GM18511 (cell line): ENCODE data around the gene DAP3.
"Not testable (repeated sequence)": the region's sequence is repeated elsewhere in the genome, so short reads cannot be mapped to it uniquely, and the experiment has no call there.

Source experiments
- ATAC-seq: cut with Tn5 transposase; IDR thresholded peaks from one replicate; pipeline ENCODE4 v1.9.1; 2021; ENCODE audit warnings: mild to moderate bottlenecking, moderate library complexity; ENCODE audit not compliant: unreplicated experiment

Gene DAP3

DNA sequence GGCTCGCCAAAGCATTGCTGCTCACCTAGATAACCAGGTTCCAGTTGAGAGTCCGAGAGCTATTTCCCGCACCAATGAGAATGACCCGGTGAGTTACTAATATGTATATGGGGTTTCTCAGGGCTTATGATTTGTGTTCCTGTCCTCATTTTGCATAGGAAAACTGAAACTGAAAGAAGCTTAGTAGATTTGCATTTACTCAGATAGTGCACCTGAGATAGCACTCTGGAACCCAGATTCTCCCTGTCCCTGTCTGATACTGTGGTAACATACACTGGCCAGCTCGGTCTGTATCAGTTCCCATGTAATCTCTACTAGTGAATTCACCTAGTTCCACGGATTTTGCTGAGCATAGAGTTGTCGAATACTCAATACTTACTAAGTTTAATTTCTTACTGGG, 28.1 kb downstream of the DAP3 start:
- ATAC-seq = no peak

DNA sequence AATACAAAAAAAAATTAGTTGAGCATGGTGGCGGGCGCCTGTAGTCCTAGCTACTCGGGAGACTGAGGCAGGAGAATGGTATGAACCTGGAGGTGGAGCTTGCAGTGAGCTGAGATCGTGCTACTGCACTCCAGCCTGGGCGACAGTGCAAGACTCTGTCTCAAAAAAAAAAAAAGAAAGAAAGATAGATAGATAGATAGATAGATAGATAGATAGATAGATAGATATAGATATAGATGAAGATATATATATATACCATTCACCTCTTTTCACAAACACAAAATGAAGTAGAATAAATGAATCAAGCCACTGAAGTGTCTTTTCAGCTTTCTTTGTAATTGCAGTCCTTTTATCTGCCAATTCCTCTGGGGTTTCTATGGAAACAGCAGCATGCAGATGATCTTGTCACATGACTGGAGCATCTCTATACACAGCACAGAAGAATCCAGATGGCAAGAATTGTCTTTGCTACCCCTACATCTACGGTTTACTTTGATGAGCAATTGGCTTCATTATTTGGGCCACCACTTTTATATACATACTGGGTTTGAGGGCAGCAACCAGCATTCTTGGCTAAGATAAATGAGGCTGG, 29.7 kb downstream of the DAP3 start:
- not testable (repeated sequence) for ATAC-seq

DNA sequence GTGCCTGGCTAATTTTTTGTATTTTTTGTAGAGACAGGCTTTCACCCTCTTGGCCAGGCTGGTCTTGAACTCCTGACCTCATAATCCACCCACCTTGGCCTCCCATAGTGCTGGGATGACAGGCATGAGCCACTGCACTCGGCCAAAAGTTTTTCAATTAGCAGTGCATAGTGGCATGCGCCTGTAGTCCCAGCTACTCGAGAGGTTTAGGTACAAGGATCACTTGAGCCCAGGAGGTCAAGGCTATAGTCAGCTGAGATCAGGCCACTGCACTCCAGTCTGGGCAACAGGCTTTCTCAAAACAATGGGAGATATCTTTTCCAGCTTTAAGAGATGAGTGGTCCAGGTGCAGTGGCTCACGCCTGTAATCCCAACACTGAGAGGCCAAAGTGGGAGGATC, 30.8 kb downstream of the DAP3 start:
- no peak for ATAC-seq

DNA sequence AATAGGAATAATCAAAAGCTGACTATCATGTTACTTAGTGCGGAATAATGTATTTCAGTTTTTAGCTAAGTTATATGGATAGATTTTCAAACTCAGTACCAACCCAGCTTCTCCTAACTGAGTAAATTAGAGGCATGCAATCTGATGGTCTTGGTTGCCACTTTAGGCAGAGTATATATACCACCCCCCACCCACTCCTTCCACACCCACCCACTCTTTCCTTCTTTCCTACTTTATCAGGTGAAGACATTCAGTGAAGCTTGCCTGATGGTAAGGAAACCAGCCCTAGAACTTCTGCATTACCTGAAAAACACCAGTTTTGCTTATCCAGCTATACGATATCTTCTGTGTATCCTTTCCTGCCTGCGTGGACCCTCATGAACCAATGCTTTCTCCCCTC, 36.3 kb downstream of the DAP3 start:
- ATAC-seq = no peak

DNA sequence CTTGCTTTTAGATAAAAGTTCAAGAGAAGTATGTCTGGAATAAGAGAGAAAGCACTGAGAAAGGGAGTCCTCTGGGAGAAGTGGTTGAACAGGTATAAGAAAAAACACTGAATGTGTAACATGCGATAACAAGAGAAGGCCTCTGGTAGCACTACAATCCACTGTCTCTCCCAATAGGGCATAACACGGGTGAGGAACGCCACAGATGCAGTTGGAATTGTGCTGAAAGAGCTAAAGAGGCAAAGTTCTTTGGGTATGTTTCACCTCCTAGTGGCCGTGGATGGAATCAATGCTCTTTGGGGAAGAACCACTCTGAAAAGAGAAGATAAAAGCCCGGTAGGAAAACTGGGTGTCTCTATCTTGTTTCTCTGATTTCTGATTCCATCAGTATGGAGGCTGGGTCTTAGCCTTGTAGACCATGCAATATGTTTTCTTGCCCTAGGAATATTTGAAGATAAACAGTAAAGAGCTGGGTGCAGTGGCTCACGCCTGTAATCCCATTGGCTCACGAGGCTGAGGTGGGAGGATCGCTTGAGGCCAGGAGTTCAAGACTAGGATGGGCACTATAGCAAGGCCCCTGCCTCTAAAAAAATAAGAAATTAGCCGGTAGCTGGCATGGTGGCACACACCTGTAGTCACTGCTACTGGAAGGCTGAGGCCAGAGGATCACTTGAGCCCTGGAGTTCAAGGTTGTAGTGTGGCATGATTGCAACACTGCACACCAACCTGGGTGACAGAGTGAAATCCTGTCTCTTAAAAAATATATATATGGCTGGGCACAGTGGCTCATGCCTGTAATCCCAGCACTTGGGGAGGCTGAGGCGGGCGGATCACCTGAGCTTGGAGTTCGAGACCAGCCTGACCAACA, 40.4 kb downstream of the DAP3 start:
- ATAC-seq = no peak

DNA sequence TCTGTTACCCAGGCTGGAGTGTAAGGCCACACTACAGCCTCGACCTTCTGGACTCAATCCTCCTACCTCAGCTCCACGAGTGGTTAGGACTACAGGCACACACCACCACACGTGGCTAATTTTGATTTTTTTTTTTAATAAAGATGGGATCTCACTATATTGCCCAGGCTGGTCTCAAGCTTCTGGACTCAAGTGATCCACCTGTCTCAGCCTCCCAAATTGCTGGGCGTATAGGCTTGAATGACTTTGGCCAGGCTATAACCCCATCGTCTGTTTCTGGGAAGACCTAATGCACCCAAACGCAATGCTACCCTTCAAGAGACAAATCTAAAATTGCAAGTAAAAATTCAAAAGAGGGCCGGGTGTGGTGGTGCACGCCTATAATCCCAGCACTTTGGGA, 52.1 kb downstream of the DAP3 start:
- ATAC-seq = no peak

DNA sequence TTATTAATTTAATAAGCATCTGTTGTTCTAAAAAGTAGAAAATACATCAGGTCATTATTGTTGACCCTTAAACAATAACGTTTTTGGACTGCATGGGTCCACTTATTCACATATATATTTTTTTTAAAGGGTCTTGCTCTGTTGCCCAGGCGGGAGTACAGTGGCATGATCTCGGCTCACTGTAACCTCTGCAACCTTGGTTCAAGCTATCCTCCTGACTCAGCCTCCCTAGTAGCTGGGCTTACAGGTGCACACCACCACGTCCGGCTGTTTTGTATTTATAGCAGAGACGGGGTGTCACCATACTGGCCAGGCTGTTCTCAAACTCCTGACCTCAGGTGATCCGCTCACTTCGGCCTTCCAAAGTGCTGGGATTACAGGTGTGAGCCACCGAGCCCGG, 53.0 kb downstream of the DAP3 start:
- no peak for ATAC-seq

DNA sequence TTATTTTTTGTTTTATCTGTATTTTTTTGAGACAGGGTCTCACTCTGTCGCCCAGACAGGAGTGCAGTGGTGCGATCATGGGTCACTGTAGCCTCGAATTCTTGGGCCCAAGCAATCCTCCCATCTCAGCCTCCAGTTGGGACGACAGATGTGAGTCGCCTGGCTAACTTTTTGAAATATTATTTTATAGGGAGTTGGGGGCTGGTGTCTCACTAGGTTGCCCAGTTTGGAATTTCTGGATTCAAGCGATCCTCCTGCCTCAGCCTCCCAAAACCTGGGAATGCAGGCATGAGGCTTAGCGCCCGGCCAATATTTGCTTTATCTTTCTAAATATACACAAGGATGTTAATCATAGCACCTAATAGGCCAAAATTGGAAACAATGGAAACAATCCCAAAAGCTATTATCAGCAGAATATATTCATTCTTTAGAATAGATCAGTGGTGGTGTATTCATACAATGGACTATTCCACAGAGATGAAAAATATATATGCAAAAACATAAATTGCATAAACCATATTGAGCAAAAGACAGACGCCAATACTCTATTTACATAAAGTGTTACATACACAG, 55.9 kb downstream of the DAP3 start:
- ATAC-seq = no peak

DNA sequence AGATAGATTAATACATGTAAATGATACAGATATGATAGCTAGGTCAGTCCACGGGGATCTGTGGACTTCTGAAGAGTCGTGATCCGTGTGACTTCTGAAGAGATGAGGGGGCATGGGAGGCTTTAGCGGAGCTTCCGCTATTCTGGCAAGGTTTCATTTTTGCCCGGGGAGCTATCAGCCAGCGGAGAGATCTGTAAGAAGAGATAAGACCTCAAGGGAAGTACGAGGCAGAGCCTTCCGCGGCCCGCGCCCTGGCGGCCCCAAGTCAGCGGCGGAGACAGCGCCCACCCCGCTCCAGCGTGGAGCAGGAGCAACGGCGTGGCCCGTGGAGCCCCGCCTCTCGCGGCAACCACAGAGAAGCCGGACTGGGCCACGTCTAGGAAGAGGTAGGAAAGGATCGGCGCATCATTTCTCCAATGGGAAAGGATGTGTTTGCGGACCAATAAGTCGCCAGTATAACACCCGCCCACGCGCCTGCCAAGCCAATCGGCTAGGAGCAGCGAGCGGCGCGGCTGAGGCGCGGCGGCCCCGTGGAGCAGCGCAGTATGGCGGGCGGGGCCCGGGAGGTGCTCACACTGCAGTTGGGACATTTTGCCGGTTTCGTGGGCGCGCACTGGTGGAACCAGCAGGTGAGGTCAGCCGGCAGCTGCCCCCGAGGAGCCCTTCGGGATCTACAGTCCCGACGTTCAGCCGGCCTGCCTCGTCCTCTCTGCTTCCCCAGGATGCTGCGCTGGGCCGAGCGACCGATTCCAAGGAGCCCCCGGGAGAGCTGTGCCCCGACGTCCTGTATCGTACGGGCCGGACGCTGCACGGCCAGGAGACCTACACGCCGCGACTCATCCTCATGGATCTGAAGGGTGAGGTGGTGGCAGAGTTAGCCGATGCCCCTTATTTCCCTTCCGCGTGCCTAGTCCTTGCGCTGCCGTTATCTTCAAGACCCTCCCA, 56.7 kb downstream of the DAP3 start:
- ATAC-seq = peak; percentile 90

DNA sequence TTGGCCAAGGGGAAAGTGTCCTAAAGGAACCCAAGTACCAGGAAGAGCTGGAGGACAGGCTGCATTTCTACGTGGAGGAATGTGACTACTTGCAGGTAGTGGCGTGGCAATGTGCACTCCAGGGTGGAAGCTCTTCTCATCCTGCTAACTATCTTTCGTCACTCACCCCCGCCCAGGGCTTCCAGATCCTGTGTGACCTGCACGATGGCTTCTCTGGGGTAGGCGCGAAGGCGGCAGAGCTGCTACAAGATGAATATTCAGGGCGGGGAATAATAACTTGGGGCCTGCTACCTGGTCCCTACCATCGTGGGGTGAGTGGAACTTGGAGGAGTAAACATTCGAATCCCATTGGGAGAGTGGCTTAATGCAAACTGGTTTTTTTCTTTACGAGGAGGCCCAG, 58.7 kb downstream of the DAP3 start:
- ATAC-seq = not testable (repeated sequence)

DNA sequence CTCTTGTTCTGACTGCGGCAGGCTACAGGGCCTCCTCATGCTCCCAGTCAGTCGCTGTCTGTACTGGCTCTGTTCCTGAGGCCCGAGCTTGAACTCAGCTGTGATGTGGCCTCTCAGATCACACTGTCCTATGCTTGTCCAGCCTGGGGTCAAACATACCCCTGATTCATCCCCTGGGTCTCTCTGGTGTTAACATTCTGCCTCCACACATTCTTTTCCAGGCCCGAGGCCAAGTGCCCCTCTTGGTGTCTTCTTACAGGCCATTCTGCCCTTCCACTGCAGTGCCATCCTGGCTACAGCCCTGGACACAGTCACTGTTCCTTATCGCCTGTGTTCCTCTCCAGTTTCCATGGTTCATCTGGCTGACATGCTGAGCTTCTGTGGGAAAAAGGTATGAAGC, 59.2 kb downstream of the DAP3 start:
- ATAC-seq = not testable (repeated sequence)

DNA sequence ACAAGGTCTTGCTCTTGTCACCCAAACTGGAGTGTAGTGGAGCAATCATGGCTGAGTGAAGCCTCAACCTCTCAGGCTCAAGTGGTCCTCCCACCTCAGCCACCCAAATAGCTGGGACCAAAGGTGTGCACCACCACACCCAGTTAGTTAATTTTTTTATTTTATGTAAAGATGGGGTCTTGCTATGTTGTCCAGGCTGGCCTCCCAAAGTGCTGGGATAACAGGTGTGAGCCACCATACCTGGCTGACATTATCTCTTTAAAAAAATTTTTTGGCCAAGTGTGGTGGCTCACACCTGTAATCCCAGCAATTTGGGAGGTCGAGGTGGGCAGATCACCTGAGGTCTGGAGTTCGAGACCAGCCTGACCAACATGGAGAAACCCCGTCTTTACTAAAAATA, 70.1 kb downstream of the DAP3 start:
- not testable (repeated sequence) for ATAC-seq

DNA sequence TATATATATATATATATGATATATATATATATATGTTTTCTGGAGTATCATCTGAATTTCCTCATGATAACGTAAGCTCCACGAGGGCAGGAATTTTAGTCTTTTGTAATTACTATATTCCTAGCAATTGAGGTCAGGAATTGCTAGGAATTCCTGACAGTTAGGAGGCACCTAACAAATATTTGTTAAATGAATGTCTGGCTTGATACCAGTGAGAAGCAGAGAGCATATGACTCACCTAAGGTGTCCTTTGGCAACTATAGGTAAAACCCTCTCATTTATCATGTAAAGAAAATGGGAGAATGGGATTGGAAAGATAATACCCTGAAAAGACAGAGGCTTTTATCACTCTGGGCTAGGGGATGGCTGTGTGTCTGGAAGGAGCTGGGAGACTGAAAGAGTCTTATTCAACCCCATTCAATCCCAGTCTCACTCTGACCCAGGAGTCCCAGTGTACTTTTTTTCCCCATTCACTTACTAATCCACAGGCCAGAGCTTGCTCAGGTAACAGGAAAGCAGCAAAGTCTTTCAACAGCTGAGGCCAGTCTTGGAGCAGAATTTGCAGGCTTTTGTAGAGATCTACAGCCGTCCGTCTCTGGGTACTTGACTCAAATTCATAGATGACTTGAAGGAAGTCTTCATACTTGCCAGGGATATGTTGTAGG, 71.2 kb downstream of the DAP3 start:
- no peak for ATAC-seq

DNA sequence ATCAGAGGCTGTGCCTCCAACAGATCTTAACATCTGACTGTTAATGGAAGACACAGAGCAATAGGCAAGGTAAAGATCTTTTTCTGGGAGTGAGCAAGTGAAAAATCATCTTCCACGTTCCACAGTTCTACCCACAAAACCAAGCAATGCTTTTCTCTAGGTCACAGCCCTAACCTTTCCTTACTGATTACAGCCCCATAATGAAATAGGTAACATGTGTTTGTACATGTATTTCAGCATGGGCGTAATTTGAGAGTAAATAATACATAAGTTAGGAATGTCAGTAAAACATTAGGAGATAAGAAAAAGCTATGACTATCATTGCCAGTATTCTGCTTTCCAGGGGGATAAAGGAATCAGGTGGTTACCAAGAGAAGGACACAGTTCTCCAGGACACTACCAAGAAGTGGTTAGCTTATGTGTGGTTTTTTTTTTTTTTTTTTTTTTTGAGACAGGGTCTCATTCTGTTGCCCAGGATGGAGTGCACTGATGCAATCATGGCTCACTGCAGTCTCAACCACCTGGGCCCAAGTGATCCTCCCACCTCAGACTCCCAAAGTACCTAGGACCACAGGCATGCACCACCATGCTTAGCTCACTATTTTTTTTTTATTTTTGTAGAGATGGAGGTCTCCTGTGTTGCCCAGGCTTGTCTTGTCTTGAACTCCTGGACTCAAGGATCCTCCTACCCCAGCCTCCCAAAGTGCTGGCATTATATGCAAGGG, 72.0 kb downstream of the DAP3 start:
- no peak for ATAC-seq

DNA sequence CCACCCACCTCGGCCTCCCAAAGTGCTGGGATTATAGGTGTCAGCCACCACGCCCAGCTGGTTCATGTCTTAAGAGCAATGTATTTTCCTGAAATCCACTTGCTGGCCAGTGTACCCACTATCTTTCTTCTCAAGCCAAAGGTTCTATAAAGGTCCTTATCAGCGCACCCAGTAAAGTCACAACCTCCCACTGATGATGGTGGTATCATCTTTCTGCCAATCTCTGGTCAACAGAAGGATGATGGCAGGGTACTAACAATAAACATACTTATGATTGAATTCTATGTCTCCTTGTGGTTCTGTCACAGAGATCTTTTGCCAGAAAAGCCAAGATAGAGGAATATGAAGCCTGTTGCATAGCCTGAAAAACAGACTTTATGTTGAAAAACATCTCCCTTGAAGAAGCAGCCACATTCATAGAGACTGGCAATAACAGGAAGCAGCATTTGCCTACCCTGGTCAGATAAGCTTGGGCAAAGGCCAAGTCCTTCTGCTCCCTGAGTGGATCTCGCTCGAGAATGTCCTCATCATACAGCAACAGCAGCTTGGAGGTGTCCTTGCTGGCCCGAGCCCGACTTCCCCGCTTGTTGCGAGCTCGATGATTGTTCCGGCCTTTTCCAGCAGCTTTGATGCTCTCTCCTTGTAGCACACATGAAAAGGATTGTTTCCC, 73.0 kb downstream of the DAP3 start:
- no peak for ATAC-seq

DNA sequence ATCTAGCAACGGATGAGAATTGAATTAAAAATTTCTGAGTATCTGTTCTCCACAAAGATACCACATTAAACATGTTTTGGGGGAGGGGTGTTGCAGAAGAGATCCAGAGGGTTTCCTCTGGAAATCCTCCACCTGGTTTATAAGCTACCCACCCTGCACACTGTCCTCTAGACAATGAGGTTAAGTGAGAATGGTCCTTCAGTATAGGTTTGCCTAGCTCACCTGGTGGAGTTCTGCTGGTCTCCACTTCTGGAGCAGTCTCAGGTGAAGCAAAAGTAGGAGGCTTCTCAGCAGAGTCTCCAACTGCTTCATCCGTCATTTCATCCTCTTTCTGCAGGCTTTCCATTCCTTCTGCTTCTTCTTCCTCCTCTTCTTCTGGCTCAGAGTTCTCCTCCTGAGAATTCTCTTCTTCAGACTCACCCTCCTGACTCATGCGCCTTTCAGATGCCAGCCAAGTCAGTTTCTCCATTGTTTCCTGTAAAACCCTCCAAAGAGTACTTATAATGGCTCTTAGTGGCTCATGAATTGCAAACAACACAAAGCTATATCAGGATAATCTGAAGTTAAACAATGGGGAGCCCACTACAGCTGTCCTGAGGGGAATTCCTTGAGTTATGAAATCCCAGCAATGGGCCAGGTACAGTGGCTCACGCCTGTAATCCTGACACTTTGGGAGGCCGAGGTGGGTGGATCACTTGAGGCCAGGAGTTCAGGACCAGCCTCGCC, 74.4 kb downstream of the DAP3 start:
- ATAC-seq = not testable (repeated sequence)

DNA sequence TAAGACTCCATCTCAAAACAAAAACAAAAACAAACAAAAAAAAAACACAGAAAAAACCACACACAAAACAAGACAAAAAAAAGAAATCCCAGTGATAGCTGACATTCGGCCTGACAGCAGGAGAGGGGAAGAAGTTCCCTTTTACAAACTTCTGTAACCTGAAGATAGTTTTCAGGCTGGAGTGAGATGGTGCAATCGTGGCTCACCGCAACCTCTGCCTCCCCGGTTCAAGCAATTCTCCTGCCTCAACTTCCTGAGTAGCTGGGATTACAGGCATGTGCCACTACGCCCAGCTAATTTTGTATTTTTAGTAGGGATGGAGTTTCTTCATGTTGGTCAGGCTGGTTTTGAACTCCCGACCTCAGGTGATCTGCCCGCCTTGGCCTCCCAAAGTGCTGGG, 75.1 kb downstream of the DAP3 start:
- not testable (repeated sequence) for ATAC-seq

DNA sequence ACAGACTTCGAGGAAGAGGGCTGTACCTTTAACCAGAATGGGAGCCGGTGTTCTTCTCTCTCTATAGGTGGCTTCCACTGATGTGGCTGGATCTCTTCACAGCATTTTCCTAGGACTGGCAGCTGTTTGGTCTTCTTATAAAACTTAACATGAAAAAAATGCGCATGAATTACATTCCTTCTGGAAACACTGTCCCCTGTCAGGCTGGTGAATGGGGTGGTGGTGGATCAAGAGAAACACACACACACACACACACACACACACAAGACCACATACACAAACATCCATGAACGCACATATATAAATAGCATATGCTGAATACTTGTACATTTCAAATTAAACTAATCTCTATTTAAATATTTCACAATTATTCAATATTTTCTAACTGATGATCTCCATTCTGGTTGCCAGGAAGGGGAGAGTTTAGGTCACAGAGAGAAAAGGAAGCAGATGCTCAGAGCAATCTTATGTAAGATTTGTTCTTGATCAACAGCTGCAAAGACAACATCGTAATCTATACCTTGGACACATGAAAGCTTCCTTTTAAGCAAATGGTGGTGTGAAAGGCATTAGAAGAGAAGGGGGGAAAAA, 78.6 kb downstream of the DAP3 start:
- not testable (repeated sequence) for ATAC-seq
